H9 (cell line): Measurements from ENCODE around the gene GSTA3. TPM values are rescaled to one million over a fixed set of nuclear protein-coding genes. Genes with fewer than 3 reads are reported as not detected.

Experiments used
- DNase-seq: peaks from one replicate; pipeline ENCODE4 v3.0.0-alpha.2; 2017
- H2AFZ ChIP-seq: one replicate; pipeline ENCODE4 v1.6.1; 2013; ENCODE audit warnings: mild to moderate bottlenecking, low read length, control low read depth, moderate library complexity
- H2AK5ac ChIP-seq: 2 replicates; pipeline ENCODE4 v1.6.1; 2013; ENCODE audit warnings: low read length, control low read depth, mixed read lengths; ENCODE audit not compliant: insufficient read length
- H2BK120ac ChIP-seq: one replicate; pipeline ENCODE4 v1.6.1; 2013; ENCODE audit warnings: low read depth, mild to moderate bottlenecking, low read length, control low read depth, inconsistent platforms; ENCODE audit not compliant: poor library complexity, severe bottlenecking
- H2BK12ac ChIP-seq: 2 replicates; pipeline ENCODE4 v1.6.1; 2013; ENCODE audit warnings: low read length, control low read depth, mixed read lengths, low read depth; ENCODE audit not compliant: insufficient read length
- H2BK15ac ChIP-seq: 2 replicates; pipeline ENCODE4 v1.6.1; 2013; ENCODE audit warnings: low read depth, low read length, control low read depth
- H2BK20ac ChIP-seq: one replicate; pipeline ENCODE4 v1.6.1; 2013; ENCODE audit warnings: low read depth, mild to moderate bottlenecking, low read length, control low read depth, inconsistent platforms; ENCODE audit not compliant: poor library complexity, severe bottlenecking
- H2BK5ac ChIP-seq: 2 replicates; pipeline ENCODE4 v1.6.1; 2013; ENCODE audit warnings: low read length, control low read depth, mixed read lengths; ENCODE audit not compliant: insufficient read length
- H3K14ac ChIP-seq: 2 replicates; pipeline ENCODE4 v1.6.1; 2013; ENCODE audit warnings: low read length, control low read depth; ENCODE audit not compliant: insufficient read depth
- H3K18ac ChIP-seq: 2 replicates; pipeline ENCODE4 v1.6.1; 2013; ENCODE audit warnings: low read depth, mild to moderate bottlenecking, mixed read lengths, low read length, control low read depth; ENCODE audit not compliant: insufficient read length
- H3K23ac ChIP-seq: 2 replicates; pipeline ENCODE4 v1.6.1; 2013; ENCODE audit warnings: low read length, control low read depth, mixed read lengths, low read depth; ENCODE audit not compliant: insufficient read length
- H3K23me2 ChIP-seq: 2 replicates; pipeline ENCODE4 v1.6.1; 2013; ENCODE audit warnings: low read depth, mild to moderate bottlenecking, mixed read lengths, low read length, control low read depth; ENCODE audit not compliant: insufficient read length, poor library complexity, severe bottlenecking
- H3K27ac ChIP-seq: 2 replicates; pipeline ENCODE4 v1.5.1; 2013; ENCODE audit warnings: low read length, control low read depth, mixed read lengths, low read depth; ENCODE audit not compliant: insufficient read length
- H3K27me3 ChIP-seq: 2 replicates; pipeline ENCODE4 v1.6.1; 2013; ENCODE audit warnings: low read length, control low read depth, inconsistent platforms; ENCODE audit not compliant: insufficient read depth
- H3K4ac ChIP-seq: 2 replicates; pipeline ENCODE4 v1.6.1; 2013; ENCODE audit warnings: low read depth, mild to moderate bottlenecking, control low read depth, inconsistent platforms, low read length, moderate library complexity
- H3K4me1 ChIP-seq: 2 replicates; pipeline ENCODE4 v1.6.1; 2013; ENCODE audit warnings: low read length, control low read depth, inconsistent platforms; ENCODE audit not compliant: insufficient read depth
- H3K4me2 ChIP-seq: 2 replicates; pipeline ENCODE4 v1.6.1; 2013; ENCODE audit warnings: low read length, control low read depth, mixed read lengths; ENCODE audit not compliant: insufficient read length, insufficient read depth
- H3K56ac ChIP-seq: 2 replicates; pipeline ENCODE4 v1.6.1; 2013; ENCODE audit warnings: low read depth, mild to moderate bottlenecking, mixed read lengths, low read length, control low read depth; ENCODE audit not compliant: insufficient read length
- H3K79me1 ChIP-seq: 2 replicates; pipeline ENCODE4 v1.6.1; 2013; ENCODE audit warnings: low read depth, mild to moderate bottlenecking, moderate library complexity, low read length, control low read depth, inconsistent platforms; ENCODE audit not compliant: insufficient read depth, poor library complexity, severe bottlenecking
- H3K79me2 ChIP-seq: 2 replicates; pipeline ENCODE4 v1.6.1; 2013; ENCODE audit warnings: low read length, control low read depth, inconsistent platforms; ENCODE audit not compliant: insufficient read depth
- H3K9ac ChIP-seq: 2 replicates; pipeline ENCODE4 v1.6.1; 2013; ENCODE audit warnings: low read length, control low read depth, mixed read lengths; ENCODE audit not compliant: insufficient read length; ENCODE audit errors: extremely low read depth
- H3K9me3 ChIP-seq: one replicate; pipeline ENCODE4 v1.6.1; 2013; ENCODE audit warnings: low read depth, low read length, inconsistent platforms; ENCODE audit not compliant: control insufficient read depth
- H3T11ph ChIP-seq: one replicate; pipeline ENCODE4 v1.6.1; 2013; ENCODE audit warnings: mild to moderate bottlenecking, low read length, control low read depth, inconsistent platforms
- H4K20me1 ChIP-seq: one replicate; pipeline ENCODE4 v1.6.1; 2013; ENCODE audit not compliant: control insufficient read depth, insufficient read length, insufficient read depth
- H4K5ac ChIP-seq: 2 replicates; pipeline ENCODE4 v1.6.1; 2013; ENCODE audit warnings: low read depth, mild to moderate bottlenecking, mixed read lengths, low read length, control low read depth; ENCODE audit not compliant: insufficient read length
- H4K8ac ChIP-seq: replicated peaks from 2 replicates; pipeline ENCODE4 v1.6.1; 2013; ENCODE audit warnings: low read length, control low read depth, mixed read lengths, low read depth; ENCODE audit not compliant: insufficient read length
- H4K91ac ChIP-seq: 2 replicates; pipeline ENCODE4 v1.6.1; 2013; ENCODE audit warnings: low read depth, mild to moderate bottlenecking, moderate library complexity, mixed read lengths, low read length, control low read depth; ENCODE audit not compliant: insufficient read length
- H3K27ac Mint-ChIP-seq, 3 experiments: 2 replicates in 2 of 3; 3 replicates in 1 of 3; pipeline ENCODE4 v1.8.0; 2020 to 2021; ENCODE audit warnings: mixed read lengths in 3 of 3, mild to moderate bottlenecking in 1 of 3, moderate library complexity in 1 of 3
- H3K27me3 Mint-ChIP-seq: 2 replicates; pipeline ENCODE4 v1.8.0; 2021; ENCODE audit warnings: low read depth, mild to moderate bottlenecking, moderate library complexity, mixed read lengths
- H3K36me3 Mint-ChIP-seq, 3 experiments: 2 replicates in 2 of 3; 3 replicates in 1 of 3; pipeline ENCODE4 v1.8.0; 2020 to 2021; ENCODE audit warnings: low read depth in 3 of 3, mixed read lengths in 3 of 3; ENCODE audit not compliant: insufficient read depth in 1 of 3
- H3K4me1 Mint-ChIP-seq, 2 experiments: 2 replicates each; pipeline ENCODE4 v1.8.0; 2020; ENCODE audit warnings: mixed read lengths in 2 of 2
- H3K4me3 Mint-ChIP-seq, 2 experiments: 2 replicates in 1 of 2; 3 replicates in 1 of 2; pipeline ENCODE4 v1.8.0; 2020 to 2021; ENCODE audit warnings: mild to moderate bottlenecking in 2 of 2, mixed read lengths in 2 of 2, moderate library complexity in 1 of 2
- H3K9me3 Mint-ChIP-seq, 2 experiments: 2 replicates in 1 of 2; 3 replicates in 1 of 2; pipeline ENCODE4 v1.8.0; 2020; ENCODE audit warnings: mild to moderate bottlenecking in 2 of 2, mixed read lengths in 2 of 2, moderate library complexity in 1 of 2
- CTCF ChIP-seq: fragments of 200-600 bp; sonication (generic); conservative IDR thresholded peaks from 3 replicates; pipeline ENCODE4 v1.8.0; 2021; ENCODE audit warnings: antibody characterized with exemption, mild to moderate bottlenecking
- WGBS: extraction: QIAGEN DNeasy Blood & Tissue Kit; methylation state at CpG from one replicate; pipeline ENCODE4 v1.1.7; 2013; ENCODE audit warnings: missing lambda C conversion rate, low lambda C conversion rate, mixed read lengths; ENCODE audit not compliant: insufficient read length; ENCODE audit errors: extremely low coverage; 5-methylcytosine and 5-hydroxymethylcytosine counted together
- total RNA-seq: library from RNA; stranded (reverse); gene quantifications from 2 replicates; pipeline ENCODE4 v1.2.1, GENCODE V29; 2021

The GSTA3 gene
- total RNA-seq, 1 experiment from 2014 or later = not detected

GRCh38 chr6:52904562-52905279 lies 4.8 kb downstream of the GSTA3 start:
- no peak overlapping the region for H3K27ac ChIP-seq
- H3K56ac ChIP-seq = no peak overlapping the region
- H2BK12ac ChIP-seq = no peak overlapping the region
- H3K4me1 Mint-ChIP-seq = peaks cover 0 to 2% of the 10 kb centered on the region in 2 experiments; a peak in 1 of 4 replicates
- H2BK120ac ChIP-seq = no peak overlapping the region
- no peak overlapping the region for H4K8ac ChIP-seq
- H3K79me1 ChIP-seq = no peaks in the 10 kb centered on the region
- no peak overlapping the region for H3K27ac Mint-ChIP-seq
- H2AFZ ChIP-seq = no peak overlapping the region
- H4K5ac ChIP-seq = no peak overlapping the region
- H3K18ac ChIP-seq = no peak overlapping the region
- no peaks in the 10 kb centered on the region for H4K20me1 ChIP-seq
- no peak overlapping the region for H3K4me2 ChIP-seq
- no peaks in the 10 kb centered on the region for H3K9me3 ChIP-seq
- peak; percentile 66 for DNase-seq
- WGBS = no CpG with 5 or more reads among the region's 6 CpGs
- no peaks in the 10 kb centered on the region for H3K23me2 ChIP-seq
- H2BK15ac ChIP-seq = no peak overlapping the region
- H3K4me3 Mint-ChIP-seq = no peak overlapping the region
- H3K9ac ChIP-seq = no peak overlapping the region
- H2BK5ac ChIP-seq = no peak overlapping the region
- no peak overlapping the region for H2AK5ac ChIP-seq
- H4K91ac ChIP-seq = no peak overlapping the region
- no peaks in the 10 kb centered on the region; the same call in none of the 2 replicates for H3K27me3 Mint-ChIP-seq
- no peak overlapping the region for H3K23ac ChIP-seq
- no peaks in the 10 kb centered on the region for H3K79me2 ChIP-seq
- no peak overlapping the region for H2BK20ac ChIP-seq
- no peaks in the 10 kb centered on the region for H3K27me3 ChIP-seq
- peaks cover 0 to 4% of the 10 kb centered on the region in 2 experiments; a peak in 2 of 5 replicates for H3K9me3 Mint-ChIP-seq
- no peak overlapping the region for H3K4ac ChIP-seq
- no peaks in the 10 kb centered on the region for H3K4me1 ChIP-seq
- peak; percentile 70 for TF ChIP-seq CTCF
- no peak overlapping the region for H3T11ph ChIP-seq
- H3K36me3 Mint-ChIP-seq = peaks cover 0 to 3% (median 0%) of the 10 kb centered on the region in 3 experiments; a peak in 2 of 7 replicates
- no peak overlapping the region for H3K14ac ChIP-seq
